PC-9 (cell line): ENCODE measurements around the gene FIBCD1. TPM values are rescaled to one million over a fixed set of nuclear protein-coding genes. Genes with fewer than 3 reads are reported as not detected.
A peak's percentile ranks its signal among the peaks of the same experiment; 100 is the strongest.

Experiments
- BruUV-seq: library from RNA; stranded (reverse); fragments of 400-500 nt; replicated peaks from 2 replicates; lab custom pipeline; 2021; lab: Mats Ljungman, UMichigan
- CTCF ChIA-PET: fragments of 300-600 bp; sonication (Branson Sonifier 250); formaldehyde crosslinking; loops from one replicate; lab custom pipeline; 2022; ENCODE audit warnings: antibody characterized with exemption; lab: Charles Lee
- POLR2A ChIA-PET: fragments of 300-600 bp; sonication (Branson Sonifier 250); formaldehyde crosslinking; loops from one replicate; lab custom pipeline; 2022; ENCODE audit warnings: antibody characterized with exemption; ENCODE audit not compliant: unreplicated experiment; lab: Charles Lee
- DNase-seq, 2 experiments: peaks; one replicate each; pipeline versions ENCODE4 v3.0.0 to v3.0.0-alpha.2; 2015 to 2022; ENCODE audit warnings: mixed read lengths in 1 of 2
- H2AFZ ChIP-seq: fragments of 200-600 bp; sonication (generic); 2 replicates; pipeline ENCODE4 v1.8.1; 2017; ENCODE audit warnings: antibody characterized with exemption
- H3F3A ChIP-seq: fragments of 200-600 bp; sonication (generic); 2 replicates; pipeline ENCODE4 v1.8.1; 2017; ENCODE audit warnings: antibody characterized with exemption, mild to moderate bottlenecking, low read depth; ENCODE audit not compliant: insufficient read depth
- H3K27ac ChIP-seq: fragments of 200-600 bp; sonication (generic); 2 replicates; pipeline ENCODE4 v1.6.1; 2016; ENCODE audit warnings: mixed run types
- H3K27me3 ChIP-seq: fragments of 200-600 bp; sonication (generic); 2 replicates; pipeline ENCODE4 v1.6.1; 2016; ENCODE audit warnings: low read depth, mixed run types; ENCODE audit not compliant: insufficient read depth
- H3K36me3 ChIP-seq: fragments of 200-600 bp; sonication (generic); 2 replicates; pipeline ENCODE4 v1.6.1; 2016; ENCODE audit warnings: low read depth, mixed run types
- H3K4me1 ChIP-seq: fragments of 200-600 bp; sonication (generic); replicated peaks from 2 replicates; pipeline ENCODE4 v1.6.1; 2016; ENCODE audit warnings: mixed run types; ENCODE audit not compliant: insufficient read depth
- H3K4me2 ChIP-seq: fragments of 200-600 bp; sonication (generic); 2 replicates; pipeline ENCODE4 v1.6.1; 2017; ENCODE audit warnings: mixed run types
- H3K4me3 ChIP-seq: fragments of 200-600 bp; sonication (generic); 2 replicates; pipeline ENCODE4 v1.6.1; 2016; ENCODE audit warnings: mixed run types
- H3K79me2 ChIP-seq: fragments of 200-600 bp; sonication (generic); 2 replicates; pipeline ENCODE4 v1.6.1; 2017; ENCODE audit warnings: low read depth, mixed run types
- H3K9me2 ChIP-seq: fragments of 200-600 bp; sonication (generic); 2 replicates; pipeline ENCODE4 v1.8.1; 2017; ENCODE audit warnings: mild to moderate bottlenecking; ENCODE audit not compliant: insufficient read depth
- H3K9me3 ChIP-seq: fragments of 200-600 bp; sonication (generic); 2 replicates; pipeline ENCODE4 v1.8.1; 2016; ENCODE audit warnings: low read depth; ENCODE audit not compliant: insufficient read depth
- H4K20me1 ChIP-seq: fragments of 200-600 bp; sonication (generic); 2 replicates; pipeline ENCODE4 v1.8.1; 2017; ENCODE audit not compliant: insufficient read depth
- CTCF ChIP-seq: fragments of 200-600 bp; sonication (generic); conservative IDR thresholded peaks from 2 replicates; pipeline ENCODE4 v1.6.1; 2017; ENCODE audit warnings: mixed run types, antibody characterized with exemption, mild to moderate bottlenecking, moderate library complexity
- EZH2 ChIP-seq: fragments of 200-600 bp; sonication (generic); IDR thresholded peaks from 2 replicates; pipeline ENCODE4 v1.8.0; 2017; ENCODE audit warnings: antibody characterized with exemption, low read depth
- intact Hi-C: fragments of 100-400 bp; cut with micrococcal nuclease; formaldehyde crosslinking; loops from one replicate; pipeline ENCODE4 v1.10.0; 2022; ENCODE audit not compliant: unreplicated experiment
- total RNA-seq: library from RNA; stranded (reverse); gene quantifications from 2 replicates; pipeline ENCODE4 v1.2.3, GENCODE V29; 2021

The FIBCD1 gene
- total RNA-seq, 1 experiment from 2014 or later: 2.7 TPM

- ChIA-PET POLR2A (no interaction called here), CTCF (no interaction called here)
- Histone ChIP-seq H3K36me3 (no peaks in the 10 kb centered on the region), H2AFZ (no peak overlapping the region), H3K9me2 (no peaks in the 10 kb centered on the region), H3K27ac (no peak overlapping the region), H4K20me1 (no peaks in the 10 kb centered on the region), H3K79me2 (no peaks in the 10 kb centered on the region), H3K4me1 (no peaks in the 10 kb centered on the region), H3F3A (no peaks in the 10 kb centered on the region), H3K4me2 (no peak overlapping the region), H3K9me3 (no peaks in the 10 kb centered on the region), H3K27me3 (0 out of 2 replicates have a peak, but pooled peaks cover 5% of the 10 kb centered on the region), H3K4me3 (no peak overlapping the region)
- intact Hi-C loops: loop anchor here (5.0 kb wide), 1 partner anchor 42 kb away; the partner anchor contains the start of gene FIBCD1
- TF ChIP-seq CTCF (no peak), EZH2 (no peak)
- DNase-seq: no peak
- no TSS peak for BruUV-seq
Measured at GRCh38 chr9:130895038-130895437, 44.0 kb downstream of the FIBCD1 start.

GRCh38 chr9:130894546-130894945 is 44.5 kb downstream of the FIBCD1 start:
- H3K9me2 ChIP-seq: no peaks in the 10 kb centered on the region
- CTCF ChIA-PET: no interaction called here
- H2AFZ ChIP-seq: no peak overlapping the region
- H3K4me2 ChIP-seq: no peak overlapping the region
- no peaks in the 10 kb centered on the region for H3K36me3 ChIP-seq
- no peaks in the 10 kb centered on the region for H3F3A ChIP-seq
- H3K4me3 ChIP-seq: no peak overlapping the region
- H3K4me1 ChIP-seq: no peaks in the 10 kb centered on the region
- 0 out of 2 replicates have a peak, but pooled peaks cover 2% of the 10 kb centered on the region for H3K27me3 ChIP-seq
- no peak for TF ChIP-seq CTCF
- no peak for TF ChIP-seq EZH2
- DNase-seq: no peak
- POLR2A ChIA-PET: no interaction called here
- no TSS peak for BruUV-seq
- H3K9me3 ChIP-seq: no peaks in the 10 kb centered on the region
- no peaks in the 10 kb centered on the region for H4K20me1 ChIP-seq
- H3K79me2 ChIP-seq: no peaks in the 10 kb centered on the region
- H3K27ac ChIP-seq: no peak overlapping the region
- intact Hi-C loops: loop anchor here (5.0 kb wide), 1 partner anchor 103 kb away; no protein-coding TSS in a partner anchor

GRCh38 chr9:130893341-130894101 is 45.5 kb downstream of the FIBCD1 start:
- H3K79me2 ChIP-seq: no peaks in the 10 kb centered on the region
- H4K20me1 ChIP-seq: no peaks in the 10 kb centered on the region
- H3F3A ChIP-seq: no peaks in the 10 kb centered on the region
- DNase-seq: no peak
- no peaks in the 10 kb centered on the region for H3K9me2 ChIP-seq
- no peak overlapping the region for H2AFZ ChIP-seq
- H3K27ac ChIP-seq: no peak overlapping the region
- intact Hi-C loops: loop anchor here (5.0 kb wide), 1 partner anchor 104 kb away; no protein-coding TSS in a partner anchor
- H3K27me3 ChIP-seq: no peaks in the 10 kb centered on the region
- ChIA-PET CTCF (no interaction called here), POLR2A (no interaction called here)
- BruUV-seq: no TSS peak
- H3K9me3 ChIP-seq: no peaks in the 10 kb centered on the region
- H3K4me3 ChIP-seq: no peak overlapping the region
- H3K36me3 ChIP-seq: no peaks in the 10 kb centered on the region
- peak; percentile 26; the same call in 1 of the 2 replicates for TF ChIP-seq CTCF
- no peak for TF ChIP-seq EZH2
- no peak overlapping the region for H3K4me2 ChIP-seq
- H3K4me1 ChIP-seq: no peaks in the 10 kb centered on the region
